WERI-Rb-1 (cell line): ENCODE measurements around the gene SDCCAG8.

ENCODE experiments used
- DNase-seq: peaks from one replicate; pipeline ENCODE4 v3.0.0-alpha.2; 2020
- H3K27ac ChIP-seq: fragments of 250-450 bp; sonication (Bioruptor Pico); 2 replicates; pipeline ENCODE4 v1.5.1; 2020; ENCODE audit warnings: mild to moderate bottlenecking, moderate library complexity
- H3K27me3 ChIP-seq: fragments of 250-450 bp; sonication (Bioruptor Pico); 2 replicates; pipeline ENCODE4 v1.5.1; 2021; ENCODE audit warnings: mild to moderate bottlenecking, low read depth, moderate library complexity; ENCODE audit not compliant: insufficient read depth, severe bottlenecking
- H3K36me3 ChIP-seq: fragments of 250-450 bp; sonication (Bioruptor Pico); 2 replicates; pipeline ENCODE4 v1.5.1; 2020; ENCODE audit warnings: mild to moderate bottlenecking, moderate library complexity
- H3K4me3 ChIP-seq: 2 replicates; pipeline ENCODE4 v1.5.1; 2011; ENCODE audit warnings: low read depth, mild to moderate bottlenecking, control low read depth, low read length
- H3K9me3 ChIP-seq: fragments of 250-450 bp; sonication (Bioruptor Pico); 2 replicates; pipeline ENCODE4 v1.5.1; 2021; ENCODE audit warnings: mild to moderate bottlenecking, moderate library complexity; ENCODE audit not compliant: severe bottlenecking
- TF ChIP-seq, protein P1 (sequence below): IDR thresholded peaks from 2 replicates; pipeline ENCODE4 v1.5.1; 2011; ENCODE audit warnings: low read depth, mild to moderate bottlenecking, control low read depth, inconsistent platforms, low read length

SDCCAG8 gene

DNA sequence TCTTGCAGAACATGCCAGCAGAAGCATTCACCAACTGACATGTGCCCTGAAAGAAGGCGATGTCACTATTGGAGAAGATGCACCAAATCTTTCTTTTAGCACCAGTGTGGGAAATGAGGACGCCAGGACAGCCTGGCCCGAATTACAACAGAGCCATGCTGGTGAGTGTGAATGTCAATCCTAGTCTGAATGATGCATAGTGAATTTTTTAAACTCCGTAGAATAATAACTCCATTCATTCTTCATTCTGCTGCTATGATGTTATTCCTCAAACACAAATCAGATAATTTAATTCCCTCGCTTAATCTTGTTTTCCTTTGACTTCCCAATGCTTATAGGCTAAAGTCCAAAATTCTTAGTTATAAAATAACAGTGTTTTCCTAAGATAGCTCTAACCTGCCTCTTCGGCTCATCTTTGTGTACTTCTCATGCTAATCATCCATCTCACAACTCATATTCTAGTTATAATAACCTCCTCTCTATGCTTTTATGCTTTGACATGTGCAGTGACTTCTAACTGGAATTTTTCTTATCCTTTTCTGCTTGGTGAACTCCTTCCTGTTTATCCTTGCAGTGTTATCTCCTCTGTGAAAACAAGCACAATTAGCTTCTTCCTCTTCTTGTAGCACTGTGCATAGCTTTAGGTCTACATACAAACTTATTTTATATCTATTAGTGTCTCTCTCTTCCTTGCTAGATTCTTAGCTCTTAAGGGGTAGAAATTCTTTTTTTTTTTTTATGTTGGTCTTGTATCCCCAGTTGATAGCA lies 14.4 kb downstream of the SDCCAG8 start:
- peaks cover 18% of the 10 kb centered on the region for H3K36me3 ChIP-seq
- TF ChIP-seq, protein P1, sequence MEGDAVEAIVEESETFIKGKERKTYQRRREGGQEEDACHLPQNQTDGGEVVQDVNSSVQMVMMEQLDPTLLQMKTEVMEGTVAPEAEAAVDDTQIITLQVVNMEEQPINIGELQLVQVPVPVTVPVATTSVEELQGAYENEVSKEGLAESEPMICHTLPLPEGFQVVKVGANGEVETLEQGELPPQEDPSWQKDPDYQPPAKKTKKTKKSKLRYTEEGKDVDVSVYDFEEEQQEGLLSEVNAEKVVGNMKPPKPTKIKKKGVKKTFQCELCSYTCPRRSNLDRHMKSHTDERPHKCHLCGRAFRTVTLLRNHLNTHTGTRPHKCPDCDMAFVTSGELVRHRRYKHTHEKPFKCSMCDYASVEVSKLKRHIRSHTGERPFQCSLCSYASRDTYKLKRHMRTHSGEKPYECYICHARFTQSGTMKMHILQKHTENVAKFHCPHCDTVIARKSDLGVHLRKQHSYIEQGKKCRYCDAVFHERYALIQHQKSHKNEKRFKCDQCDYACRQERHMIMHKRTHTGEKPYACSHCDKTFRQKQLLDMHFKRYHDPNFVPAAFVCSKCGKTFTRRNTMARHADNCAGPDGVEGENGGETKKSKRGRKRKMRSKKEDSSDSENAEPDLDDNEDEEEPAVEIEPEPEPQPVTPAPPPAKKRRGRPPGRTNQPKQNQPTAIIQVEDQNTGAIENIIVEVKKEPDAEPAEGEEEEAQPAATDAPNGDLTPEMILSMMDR = no peak
- DNase-seq = no peak
- H3K27ac ChIP-seq = no peak overlapping the region
- H3K9me3 ChIP-seq = no peaks in the 10 kb centered on the region
- no peaks in the 10 kb centered on the region for H3K27me3 ChIP-seq
- no peak overlapping the region for H3K4me3 ChIP-seq

DNA sequence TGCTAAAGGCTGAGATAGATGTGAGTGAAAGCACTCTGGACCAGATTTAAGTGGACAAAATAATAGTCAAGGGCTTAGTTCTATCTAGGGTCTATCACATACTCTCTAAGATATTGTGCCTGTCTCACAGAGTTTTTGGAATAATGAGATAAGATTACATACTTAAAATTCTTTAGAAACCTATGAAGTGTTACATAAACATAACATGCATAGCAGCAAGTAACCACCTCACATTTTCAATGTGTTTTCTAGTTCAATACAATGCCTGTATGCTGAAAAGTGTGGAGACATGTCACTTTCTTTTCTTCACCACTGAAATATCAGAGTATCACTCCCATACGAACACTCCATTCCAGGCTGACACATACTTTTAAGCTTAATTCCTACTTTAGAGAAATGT lies 16.2 kb downstream of the SDCCAG8 start:
- H3K27ac ChIP-seq = no peak overlapping the region
- TF ChIP-seq, protein P1 = no peak
- no peaks in the 10 kb centered on the region for H3K9me3 ChIP-seq
- H3K27me3 ChIP-seq = no peaks in the 10 kb centered on the region
- no peak for DNase-seq
- no peak overlapping the region for H3K4me3 ChIP-seq
- H3K36me3 ChIP-seq = peaks cover 18% of the 10 kb centered on the region

DNA sequence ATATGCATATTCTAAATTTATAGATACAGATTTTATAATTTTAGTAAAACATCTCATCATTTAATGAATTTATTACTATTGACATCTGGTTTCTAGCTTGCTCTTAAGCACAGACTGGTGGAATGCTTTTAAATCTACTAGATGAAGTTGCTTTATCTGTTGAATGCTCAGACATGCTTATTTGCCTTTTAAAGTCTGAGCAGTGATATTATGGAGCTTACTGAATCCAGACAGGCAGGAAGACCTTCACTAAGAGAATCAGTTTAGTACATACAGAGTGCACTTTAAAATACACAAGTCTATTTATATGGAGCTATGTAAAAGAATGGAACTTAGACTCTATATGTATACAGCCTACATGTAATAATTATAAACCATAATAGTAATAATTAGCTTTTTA lies 16.6 kb downstream of the SDCCAG8 start:
- no peaks in the 10 kb centered on the region for H3K9me3 ChIP-seq
- TF ChIP-seq, protein P1 = no peak
- no peak overlapping the region for H3K4me3 ChIP-seq
- H3K27ac ChIP-seq = no peak overlapping the region
- H3K27me3 ChIP-seq = no peaks in the 10 kb centered on the region
- no peak for DNase-seq
- H3K36me3 ChIP-seq = peaks cover 18% of the 10 kb centered on the region

DNA sequence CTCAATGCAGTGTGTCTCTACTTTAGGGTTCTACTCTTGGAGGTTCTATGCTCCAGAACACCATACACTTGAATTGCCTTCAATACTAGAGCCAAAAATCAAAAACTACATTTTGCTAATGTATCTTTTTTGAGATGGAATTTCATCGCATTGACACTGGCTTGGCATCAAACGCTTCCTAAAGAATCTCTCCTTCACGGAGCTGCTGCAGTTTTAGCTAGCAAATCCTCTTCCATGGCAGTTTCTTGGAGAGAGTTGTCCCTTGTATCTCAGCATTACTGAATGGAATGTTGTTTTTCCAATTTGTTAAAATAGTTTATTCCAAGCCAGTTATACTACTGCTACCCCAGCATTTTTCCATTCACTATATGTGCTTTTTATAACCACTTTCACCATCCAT lies 17.7 kb downstream of the SDCCAG8 start:
- H3K27ac ChIP-seq = no peak overlapping the region
- no peak for DNase-seq
- no peaks in the 10 kb centered on the region for H3K27me3 ChIP-seq
- H3K9me3 ChIP-seq = no peaks in the 10 kb centered on the region
- peaks cover 27% of the 10 kb centered on the region for H3K36me3 ChIP-seq
- H3K4me3 ChIP-seq = no peak overlapping the region
- TF ChIP-seq, protein P1 = no peak

DNA sequence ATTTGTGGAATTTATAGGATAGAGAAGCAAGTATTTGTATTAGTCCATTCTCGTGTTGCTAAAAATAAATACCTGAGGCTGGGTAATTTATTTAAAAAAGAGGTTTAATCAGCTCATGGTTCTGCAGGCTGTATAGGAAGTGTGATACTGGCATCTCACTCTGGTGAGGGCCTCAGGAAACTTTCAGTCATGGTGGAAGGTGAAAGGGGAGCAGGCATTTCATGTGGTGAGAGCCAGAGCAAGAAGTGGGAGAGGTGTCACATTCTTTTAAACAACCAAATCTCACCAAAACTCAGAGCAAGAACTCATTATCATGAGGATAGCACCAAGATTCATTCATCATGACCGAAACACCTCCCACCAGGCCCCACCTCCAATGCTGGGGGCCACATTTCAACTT lies 18.1 kb downstream of the SDCCAG8 start:
- DNase-seq = no peak
- H3K4me3 ChIP-seq = no peak overlapping the region
- no peaks in the 10 kb centered on the region for H3K27me3 ChIP-seq
- H3K36me3 ChIP-seq = peaks cover 27% of the 10 kb centered on the region
- no peaks in the 10 kb centered on the region for H3K9me3 ChIP-seq
- TF ChIP-seq, protein P1 = no peak
- no peak overlapping the region for H3K27ac ChIP-seq

DNA sequence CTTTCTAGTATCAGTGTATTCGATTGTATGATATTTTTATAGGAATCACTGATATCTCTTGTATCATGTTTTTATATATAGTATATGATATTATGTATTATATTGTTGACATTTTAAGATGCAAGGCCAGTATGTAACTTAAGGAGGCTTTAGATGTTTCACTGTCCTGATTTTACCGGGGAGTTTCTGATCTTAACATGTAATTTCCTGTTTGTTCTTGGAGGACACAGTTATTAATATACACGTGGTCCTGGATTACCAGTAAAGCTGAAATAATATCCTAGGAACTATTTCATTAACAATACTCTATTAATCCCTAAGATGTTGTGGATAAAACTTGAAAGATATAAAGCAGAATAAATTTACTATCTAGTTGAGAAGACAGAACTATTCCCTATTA lies 19.5 kb downstream of the SDCCAG8 start:
- TF ChIP-seq, protein P1 = no peak
- H3K27ac ChIP-seq = no peak overlapping the region

More for the DNA sequence above, 19.5 kb downstream of the SDCCAG8 start:
- DNase-seq = no peak
- Histone ChIP-seq H3K36me3 (peaks cover 27% of the 10 kb centered on the region), H3K27me3 (no peaks in the 10 kb centered on the region), H3K4me3 (no peak overlapping the region), H3K9me3 (no peaks in the 10 kb centered on the region)
